GM18861 (cell line): ENCODE results near the gene RPL7A.

Experiments used
- ATAC-seq: cut with Tn5 transposase; IDR thresholded peaks from one replicate; pipeline ENCODE4 v1.9.1; 2021; ENCODE audit not compliant: unreplicated experiment

The RPL7A gene

DNA sequence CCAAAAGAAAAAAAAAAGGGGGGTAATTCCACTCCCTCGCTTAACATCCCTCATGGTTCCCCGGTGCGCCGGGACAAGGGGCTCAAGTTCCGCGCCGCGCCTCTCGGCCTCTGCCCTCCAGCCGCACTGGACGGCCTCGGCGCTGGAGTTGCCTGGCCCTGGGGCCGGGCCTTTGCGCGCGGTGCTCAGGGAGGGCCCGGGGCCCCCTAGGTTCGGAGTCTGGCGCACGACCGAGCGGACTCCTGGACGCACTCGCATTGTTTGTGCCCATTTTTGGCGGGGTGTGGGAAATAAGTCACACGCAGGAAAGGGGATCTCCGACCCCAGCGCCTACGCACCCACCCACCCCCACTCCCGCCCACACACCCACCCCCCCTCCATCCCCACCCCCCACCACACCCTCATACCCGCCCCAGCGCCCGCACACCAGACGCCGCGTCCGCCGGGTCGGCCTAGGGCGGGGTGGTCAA is 468 bp upstream of the RPL7A start:
- ATAC-seq: peak; percentile 16

GRCh38 chr9:133348718-133349573 is 928 bp downstream of the RPL7A start:
- ATAC-seq: no peak

GRCh38 chr9:133349965-133350616 is 2.1 kb downstream of the RPL7A start:
- ATAC-seq: no peak

GRCh38 chr9:133351526-133351907 is 3.5 kb downstream of the RPL7A start:
- no peak for ATAC-seq

GRCh38 chr9:133351908-133352634 is 4.1 kb downstream of the RPL7A start:
- no peak for ATAC-seq

- ATAC-seq: no peak
Observed at GRCh38 chr9:133352635-133353340, 4.8 kb downstream of the RPL7A start.

- ATAC-seq: no peak
Observed at GRCh38 chr9:133353548-133353947, 5.5 kb downstream of the RPL7A start.

- ATAC-seq: no peak
Observed at GRCh38 chr9:133354766-133355165, 6.7 kb downstream of the RPL7A start.

GRCh38 chr9:133355881-133356357 is 7.9 kb downstream of the RPL7A start:
- ATAC-seq: no peak

DNA sequence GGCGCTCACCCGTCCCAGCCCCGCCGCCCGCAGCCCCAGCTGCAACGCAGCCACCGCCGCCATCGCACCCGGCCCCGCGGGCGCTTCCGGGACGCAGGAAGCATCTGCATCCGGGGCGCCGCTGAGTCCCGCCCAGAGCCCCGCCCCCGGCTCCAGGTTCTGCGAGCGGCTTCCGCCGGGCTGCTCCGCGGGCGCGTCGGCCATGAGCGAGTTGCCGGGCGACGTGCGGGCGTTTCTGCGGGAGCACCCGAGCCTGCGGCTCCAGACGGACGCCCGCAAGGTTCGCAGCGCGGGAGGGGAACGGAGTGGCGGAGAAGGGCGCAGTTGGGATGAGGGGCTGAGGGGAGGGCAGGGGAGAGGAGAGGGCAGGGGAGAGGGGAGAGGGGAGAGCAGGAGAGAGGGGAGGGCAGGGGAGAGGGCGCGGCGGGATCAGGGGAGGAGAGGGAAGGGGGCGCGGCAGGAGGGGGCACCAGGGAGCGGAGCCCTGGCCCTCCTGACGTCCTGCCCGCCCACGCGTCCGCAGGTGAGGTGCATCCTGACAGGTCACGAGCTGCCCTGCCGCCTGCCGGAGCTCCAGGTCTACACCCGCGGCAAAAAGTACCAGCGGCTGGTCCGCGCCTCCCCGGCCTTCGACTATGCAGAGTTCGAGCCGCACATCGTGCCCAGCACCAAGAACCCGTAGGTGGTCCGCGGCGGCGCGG is 8.5 kb downstream of the RPL7A start, which contains the start of the genes SURF1 and SURF2:
Gene SURF1 (minus strand): TSS at position 97 of the 701 bp plus-strand sequence. CDS start 34 bp downstream, at position 63.
Gene SURF2 (plus strand): TSS at position 160 of the 701 bp plus-strand sequence. CDS start 43 bp downstream, at position 203.
- no peak for ATAC-seq

- ATAC-seq: no peak
Observed at GRCh38 chr9:133357656-133358055, 9.6 kb downstream of the RPL7A start.

- ATAC-seq: no peak
Observed at GRCh38 chr9:133359399-133360175, 11.6 kb downstream of the RPL7A start.

- ATAC-seq: no peak
Observed at GRCh38 chr9:133360400-133361393, 12.7 kb downstream of the RPL7A start.

DNA sequence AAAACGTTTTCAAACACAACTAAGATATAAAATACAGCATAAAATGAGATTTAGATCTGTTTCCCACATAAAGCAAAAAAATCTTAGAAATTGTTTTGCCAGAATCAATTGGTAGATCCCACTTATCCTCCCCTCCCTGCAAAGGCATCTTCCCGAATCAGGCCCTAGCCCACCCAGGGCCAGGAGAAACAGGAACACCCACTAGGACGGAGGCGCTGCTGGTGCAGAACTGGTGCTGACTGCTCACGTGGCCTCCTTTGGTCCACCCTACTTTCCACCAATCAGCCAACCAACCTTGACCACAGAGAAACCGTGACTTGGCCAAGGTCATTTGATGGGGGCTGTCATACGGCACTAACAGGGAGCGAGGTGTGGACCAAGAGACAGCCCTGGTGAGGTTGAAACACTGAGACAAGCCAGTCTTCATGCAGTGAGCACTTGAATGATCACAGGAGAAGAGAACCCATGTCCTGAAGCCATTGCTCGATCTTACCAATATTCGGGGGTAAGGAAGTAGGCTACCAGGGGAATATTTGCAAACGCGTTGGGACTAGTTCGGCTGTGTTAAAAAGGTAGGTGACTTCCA is 13.6 kb downstream of the RPL7A start:
- ATAC-seq: no peak

DNA sequence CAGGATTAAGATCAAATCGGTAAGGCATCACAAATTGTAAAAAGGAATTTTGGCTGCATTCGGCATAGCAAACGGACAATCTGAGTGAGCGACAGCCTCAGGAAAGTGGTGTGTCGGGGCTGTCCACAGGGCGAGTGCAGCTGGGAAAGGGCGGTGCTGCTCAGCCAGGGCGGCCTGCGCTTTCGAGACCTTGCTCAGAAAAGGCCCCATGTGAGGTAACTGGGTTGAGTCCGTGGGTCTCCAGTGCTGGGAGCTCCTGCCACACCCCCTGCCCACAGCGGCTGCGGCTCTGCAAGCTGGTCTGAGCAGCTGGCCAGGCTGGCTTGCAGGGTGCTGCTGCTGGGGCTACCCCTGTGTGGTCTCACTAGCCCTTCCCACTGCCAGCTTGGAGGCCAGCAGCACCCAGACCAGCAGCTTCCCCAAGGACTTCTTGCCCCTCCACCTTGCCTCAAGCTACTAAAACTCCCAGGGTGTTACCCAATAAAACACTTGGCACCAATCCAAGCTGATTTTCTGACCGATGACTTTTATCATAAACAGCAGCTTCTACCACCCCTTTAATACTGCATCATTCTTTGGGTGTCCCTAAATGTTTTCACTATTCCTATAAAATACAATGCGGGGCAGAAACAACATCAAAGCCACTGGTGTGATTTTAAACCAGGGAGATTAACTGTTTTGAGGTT is 14.5 kb downstream of the RPL7A start:
- ATAC-seq: no peak

GRCh38 chr9:133366435-133366834 is 18.4 kb downstream of the RPL7A start:
- ATAC-seq: no peak

DNA sequence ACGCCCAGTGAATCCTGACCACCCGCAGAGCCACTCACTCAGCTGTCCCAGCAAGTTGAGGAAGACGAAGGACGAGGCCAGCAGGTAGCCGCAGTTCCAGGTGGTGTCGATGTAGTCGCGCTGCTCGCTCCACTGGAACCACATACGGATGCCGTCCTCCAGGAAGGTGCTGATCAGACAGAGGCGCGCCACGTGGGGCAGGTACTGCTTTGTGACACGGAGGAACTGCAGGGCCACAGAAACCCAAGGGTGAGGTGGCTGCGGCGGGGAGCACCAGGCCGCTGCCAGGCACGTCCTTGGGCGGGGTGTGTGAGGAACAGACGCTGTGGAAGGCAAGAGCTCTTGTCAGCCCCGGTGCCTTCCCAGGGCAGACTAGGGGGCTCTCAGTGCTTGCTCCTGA is 19.2 kb downstream of the RPL7A start:
- no peak for ATAC-seq
